NCI-H1092 (cell line): ENCODE data around the gene WARS2.

Experiments
- DNase-seq: peaks from one replicate; lab custom pipeline; 2025; lab: John Stamatoyannopoulos, UW

WARS2 gene

DNA sequence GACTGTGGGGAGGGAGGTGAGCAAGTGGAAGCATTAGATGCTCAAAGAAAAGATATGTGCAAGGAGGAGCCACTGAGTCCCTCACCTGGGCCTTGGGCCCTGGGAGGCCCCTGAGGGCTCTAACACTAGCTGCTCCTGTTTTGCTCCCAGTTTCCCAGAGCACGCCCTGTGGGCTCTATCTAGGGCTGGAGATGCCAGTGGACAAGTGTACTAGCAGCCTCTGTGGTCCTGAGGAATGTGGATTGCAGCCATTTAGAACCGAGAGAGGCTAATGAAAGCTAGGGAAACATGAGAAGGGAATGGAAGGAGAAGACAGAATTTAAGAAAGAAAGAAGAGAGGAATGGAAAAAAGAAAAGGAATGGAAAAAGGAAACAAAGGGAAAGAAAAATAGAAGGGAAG, 142.3 kb downstream of the WARS2 start:
- DNase-seq, result no peak

DNA sequence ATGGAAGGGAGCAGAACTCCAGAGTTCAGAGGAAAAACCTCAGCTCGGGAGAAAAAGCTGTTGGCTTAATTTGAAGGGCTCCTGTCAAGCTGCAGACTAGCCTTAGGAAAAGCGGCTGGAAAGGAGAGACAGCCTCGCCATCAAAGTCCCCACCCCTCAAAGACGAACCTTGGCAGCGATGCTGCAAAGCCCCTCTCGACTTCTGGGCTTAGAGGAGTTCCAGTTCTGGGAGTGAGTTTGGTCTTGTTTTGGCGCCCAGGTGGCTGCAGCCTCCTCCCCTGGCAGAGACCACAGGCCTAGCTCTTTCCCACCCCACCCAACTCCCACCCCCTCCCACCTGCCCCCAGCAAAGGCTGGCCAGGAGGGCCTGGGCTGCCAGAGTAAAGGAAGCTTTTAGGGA, 143.2 kb downstream of the WARS2 start:
- DNase-seq, result no peak

DNA sequence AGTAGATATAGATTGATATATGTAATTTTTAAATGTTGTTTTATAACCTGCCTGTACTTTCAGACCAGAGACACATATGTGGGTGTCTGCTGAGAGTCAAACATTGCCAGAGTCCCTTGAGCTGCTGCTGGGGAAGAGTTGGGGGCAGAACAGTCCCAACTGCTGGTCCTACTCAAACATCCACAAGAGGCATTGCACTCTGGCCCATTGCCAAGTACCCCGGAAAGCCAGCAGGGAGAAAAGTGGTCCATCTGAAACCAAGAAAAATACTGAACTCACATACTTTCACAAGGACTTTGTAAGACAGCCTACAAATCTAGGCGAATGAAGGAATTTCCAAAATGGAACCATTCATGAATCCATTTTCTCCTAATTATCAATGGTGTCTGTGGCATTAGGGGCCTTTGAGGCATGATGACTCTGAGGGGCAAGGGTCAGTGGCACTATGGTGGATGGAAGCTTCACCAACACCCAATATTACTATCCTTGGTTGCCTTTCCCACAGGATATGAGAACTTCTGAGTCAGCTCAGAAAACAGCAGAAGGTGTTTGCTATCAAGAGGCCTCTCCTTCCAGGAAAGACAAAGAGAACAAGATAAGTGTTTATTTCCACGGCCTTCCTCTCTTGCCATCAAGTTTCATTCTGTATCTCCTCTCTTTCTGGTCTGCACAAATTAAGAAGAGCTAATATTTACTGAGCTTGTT, 145.0 kb downstream of the WARS2 start:
- DNase-seq, result no peak

DNA sequence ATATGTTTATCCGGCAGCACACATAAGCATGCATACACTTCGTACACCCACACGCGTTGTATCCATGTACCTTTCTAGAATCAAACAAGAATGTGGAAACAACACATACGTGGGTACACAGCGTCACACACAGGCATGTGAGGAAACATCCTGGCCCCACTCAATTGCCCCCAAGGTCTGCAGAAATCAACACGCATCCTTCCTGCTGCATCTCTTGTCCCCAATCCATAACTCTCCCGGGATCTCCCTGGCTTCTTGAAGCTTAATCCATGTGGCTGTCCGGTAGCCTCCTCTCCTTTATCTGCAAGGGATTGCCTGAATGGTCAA, 146.8 kb downstream of the WARS2 start:
- no peak for DNase-seq

DNA sequence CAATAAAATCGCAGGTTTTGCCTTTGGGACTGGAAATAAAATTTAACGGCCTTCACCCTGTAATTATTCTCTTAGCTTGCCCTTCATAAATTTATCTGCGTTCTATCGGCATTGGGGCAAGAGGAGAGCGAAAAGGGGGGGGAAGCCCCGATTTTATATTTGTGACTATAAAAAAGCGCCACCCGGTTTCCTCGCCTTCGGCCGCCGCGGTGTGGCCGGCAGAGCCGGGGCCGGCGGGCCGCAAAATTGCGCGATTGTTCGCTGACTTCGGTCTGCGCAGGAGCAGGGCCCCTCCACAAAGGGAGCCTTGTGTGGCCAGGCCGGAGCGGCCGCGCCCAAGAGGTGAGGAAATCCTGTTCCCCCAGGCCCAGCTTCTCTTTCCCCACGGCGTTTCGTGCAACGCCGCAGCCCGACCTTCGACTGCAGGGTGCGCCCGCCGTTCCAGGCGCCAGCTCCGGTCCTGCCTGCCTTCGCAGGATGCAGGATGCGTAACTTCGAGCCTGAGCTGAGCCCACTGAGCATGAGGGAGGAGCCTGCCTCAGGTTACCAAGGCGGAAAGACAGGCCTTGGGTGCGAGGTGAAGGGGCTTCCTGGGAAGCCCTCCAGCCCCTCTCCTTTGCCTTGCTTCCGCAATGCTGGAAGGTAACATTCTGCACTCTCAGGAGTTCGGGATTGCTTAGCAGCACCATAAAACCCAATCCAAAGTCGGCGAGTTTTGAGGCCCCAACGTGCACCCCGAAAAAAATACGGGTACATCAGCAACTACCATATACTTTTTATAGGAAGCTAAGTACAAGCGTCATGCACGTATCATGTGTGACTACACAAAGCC, 147.4 kb downstream of the WARS2 start:
- DNase-seq, result no peak

DNA sequence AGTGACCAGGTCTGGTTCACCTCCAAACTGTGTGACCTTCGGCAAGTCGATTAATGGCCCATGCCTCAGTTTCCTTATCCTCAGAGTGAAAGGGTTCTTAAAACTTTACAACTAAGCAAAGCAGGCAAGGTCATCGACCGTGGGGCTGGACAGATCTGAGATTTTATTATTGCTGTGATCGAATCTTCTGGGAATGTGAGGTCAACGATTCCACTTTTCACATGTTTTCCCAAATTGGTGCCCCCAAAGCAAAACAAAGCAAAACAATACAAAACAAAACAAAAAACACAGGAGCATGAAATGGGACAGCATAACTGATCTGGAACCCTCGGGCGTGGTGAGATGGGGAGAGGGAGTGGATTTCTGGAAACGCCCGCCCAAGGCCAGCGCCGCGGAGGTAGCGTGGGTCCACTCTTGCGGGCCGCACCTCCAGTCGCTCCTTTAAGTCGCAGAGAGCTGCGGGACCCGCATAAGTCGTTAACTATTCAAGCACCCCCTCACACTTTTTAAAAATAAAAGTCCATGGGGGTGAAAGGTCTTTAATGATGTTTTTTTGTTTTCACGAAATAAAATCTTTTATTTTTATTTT, 148.1 kb downstream of the WARS2 start:
- no peak for DNase-seq

DNA sequence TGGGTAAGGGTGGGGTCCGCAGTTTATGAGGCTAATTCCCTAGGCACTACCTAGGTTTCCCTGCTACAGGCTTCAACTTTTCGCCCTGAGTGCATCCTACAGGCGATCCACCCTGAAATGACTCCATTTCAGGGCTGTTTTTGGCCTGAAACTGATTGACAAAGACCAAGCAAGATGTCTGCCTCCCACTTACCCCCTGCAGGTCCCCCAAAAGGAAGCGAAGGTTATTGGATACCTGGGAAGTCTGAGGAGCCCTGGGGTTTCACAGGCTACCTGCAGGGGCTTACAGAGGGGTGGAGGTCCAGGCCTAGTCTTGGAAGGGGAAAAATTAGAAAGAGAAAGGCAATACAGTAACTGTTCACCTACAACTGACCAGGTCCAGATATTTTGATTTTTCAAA, 149.0 kb downstream of the WARS2 start:
- no peak for DNase-seq

DNA sequence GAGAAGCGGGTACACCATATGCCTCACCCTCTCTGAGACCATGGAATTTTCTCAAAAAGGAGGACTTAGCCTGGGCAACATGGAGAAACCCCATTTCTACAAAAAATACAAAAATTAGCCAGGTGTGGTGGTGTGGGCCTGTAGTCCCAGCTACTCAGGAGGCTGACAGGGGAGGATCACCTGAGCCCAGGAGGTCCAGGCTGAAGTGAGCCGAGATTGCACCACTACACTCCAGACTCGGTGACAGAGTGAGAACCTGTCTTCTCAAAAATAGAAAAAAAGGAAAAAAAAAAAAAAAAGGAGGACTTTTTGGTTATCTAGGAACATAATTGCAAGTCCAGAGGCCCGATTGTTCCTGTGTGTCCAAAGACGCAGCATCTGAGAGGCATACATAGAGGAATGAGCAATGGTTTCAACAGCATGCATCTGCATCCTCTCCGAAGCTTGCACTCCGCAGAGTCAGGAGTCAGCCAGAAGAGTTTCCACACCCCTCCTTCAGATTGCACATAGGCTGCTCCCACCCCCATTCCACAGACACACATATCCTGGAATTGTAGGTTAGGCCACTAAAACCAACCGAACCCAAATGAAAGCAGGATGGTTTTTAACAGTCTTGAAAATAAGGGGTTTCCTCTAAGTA, 149.8 kb downstream of the WARS2 start:
- DNase-seq, result no peak

DNA sequence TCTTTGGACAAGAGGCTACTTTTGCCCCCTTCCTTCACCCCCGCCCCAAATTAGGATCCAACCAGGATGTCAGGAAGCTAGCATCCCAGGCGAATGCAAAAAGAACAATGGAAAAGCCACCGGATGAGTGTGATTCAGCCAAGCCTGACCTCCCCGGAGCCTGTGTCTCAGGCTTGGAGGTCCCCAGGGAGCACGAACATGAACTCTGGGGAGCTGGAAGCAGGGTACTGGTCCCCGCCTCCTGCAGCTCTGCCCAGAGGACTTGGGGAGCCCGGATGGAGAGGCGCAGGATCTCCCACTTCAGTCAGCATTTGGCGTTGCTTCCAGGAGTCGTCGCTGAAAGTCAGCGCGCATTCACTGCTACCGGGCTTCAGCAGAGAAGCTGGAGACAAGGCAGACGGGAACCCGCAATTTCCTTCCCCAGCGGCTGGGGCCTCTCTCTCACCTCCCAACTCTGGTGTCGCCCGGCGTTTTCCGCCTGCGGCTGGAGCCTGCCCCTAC, 150.5 kb downstream of the WARS2 start:
- no peak for DNase-seq

DNA sequence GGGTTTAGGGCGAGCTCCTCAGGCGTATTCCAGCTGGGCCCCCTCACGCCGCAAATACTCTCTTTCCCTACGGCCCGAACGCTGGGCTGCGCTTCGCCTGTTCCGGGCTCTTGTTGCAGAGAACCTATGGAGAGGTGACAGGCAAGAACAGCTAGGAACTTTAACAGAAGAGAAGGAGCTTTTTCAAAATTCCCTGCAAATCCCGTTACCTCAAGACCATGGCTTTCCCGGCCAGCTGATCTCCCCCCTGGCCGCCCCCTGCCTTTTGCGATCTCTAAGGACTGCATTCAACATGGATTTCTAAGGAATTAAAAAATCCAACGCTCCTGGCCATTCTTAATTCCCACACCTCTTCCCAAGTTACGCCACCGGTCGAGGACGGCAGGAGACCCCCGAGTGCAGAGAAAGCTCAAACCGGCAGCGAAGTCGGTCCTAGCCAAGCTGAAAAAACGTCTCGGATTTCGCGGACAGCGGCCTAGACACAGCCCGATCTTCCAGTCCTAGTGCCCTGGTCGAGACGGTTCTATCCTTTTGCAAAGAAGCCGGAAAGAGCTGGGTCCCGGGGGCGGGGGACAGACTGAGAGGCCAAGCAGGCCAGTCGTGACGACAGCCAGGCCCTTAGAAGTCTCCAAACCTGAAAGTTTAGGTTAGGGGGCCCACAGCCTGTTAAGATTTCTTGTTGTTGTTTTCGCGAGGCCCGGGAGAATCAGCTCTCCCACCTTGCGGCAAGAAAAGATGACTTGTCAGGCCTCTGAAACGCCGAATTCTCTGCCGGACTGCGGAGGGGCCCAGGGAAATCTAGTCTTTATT, 151.2 kb downstream of the WARS2 start:
- DNase-seq, result no peak

DNA sequence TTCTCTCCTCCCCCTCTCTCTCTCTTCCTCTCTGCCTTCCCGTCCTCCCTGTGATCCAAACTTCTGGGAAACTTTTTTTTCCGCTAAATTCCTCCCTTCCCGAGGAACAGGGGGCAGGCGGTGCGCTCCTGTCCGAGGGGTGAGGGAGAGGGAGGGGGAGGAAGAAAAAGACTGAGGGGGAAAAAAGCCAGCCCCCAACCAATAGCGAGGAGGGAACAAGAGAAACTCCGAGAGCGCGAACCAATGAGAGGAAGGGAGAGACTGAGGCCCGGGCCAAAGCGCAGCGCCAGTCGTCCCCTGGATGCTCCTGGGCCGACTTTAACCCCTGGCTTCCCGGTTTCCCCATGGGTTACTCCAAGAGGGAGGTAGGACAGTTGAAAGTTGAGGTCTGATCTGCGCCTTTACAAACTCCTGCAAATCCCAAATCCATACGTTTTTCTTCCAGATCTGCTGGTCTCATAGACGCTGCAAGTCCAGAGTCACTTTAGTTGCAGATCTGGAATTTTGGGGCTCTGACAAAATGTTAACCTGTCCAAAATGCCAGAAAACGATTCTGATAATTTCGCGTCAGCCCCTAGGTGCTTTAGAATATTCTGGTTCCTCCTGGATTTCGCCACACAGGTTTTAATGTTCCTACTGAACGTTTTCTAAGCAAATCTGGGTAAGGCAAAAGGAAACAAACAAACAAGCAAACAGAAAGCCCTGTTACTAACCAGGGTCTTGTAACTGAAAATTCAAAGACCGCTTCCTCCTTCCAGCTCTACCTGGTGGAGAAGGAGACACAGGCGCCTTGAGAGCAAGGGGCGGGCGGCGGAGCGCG, 152.1 kb downstream of the WARS2 start, which contains the start of gene TBX15:
Gene TBX15 (minus strand): TSS at position 158 of the 820 bp plus-strand sequence. CDS start 548 bp downstream, outside the sequence.
- no peak for DNase-seq

DNA sequence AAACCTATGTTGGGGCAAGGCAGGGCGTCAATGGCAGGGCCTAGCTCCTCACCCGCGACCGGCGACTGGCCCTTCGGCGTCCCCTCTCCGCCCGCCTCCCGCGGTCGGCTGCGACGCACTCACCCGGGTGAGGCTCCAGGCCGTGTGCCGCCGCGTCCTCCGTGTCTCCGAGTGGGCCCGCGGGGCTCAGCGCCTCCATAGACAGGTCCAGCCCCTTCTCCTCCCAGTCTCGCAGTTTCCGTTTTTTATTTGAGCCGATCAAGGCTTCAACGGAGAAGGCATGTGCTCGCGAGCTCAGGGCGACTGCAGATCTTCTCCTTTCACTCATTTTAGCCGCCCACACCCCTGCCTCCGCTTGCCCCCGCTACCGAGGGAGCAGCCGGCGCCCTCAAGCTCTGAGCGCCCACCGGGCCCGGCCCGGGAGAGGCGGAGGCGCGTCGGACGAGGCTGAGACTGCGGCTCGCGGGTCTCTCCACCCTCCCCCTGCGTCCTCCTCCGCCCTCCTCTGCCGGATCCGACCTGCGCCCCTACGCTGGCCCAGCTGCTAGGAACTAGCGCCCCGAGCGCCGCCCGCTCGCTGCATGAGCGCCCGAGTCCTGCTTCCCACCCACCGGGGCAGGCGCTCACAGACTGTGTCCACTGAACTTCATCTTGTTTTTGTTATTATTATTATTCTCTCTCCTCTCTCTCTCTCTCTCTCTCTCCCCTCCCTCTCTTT, 152.8 kb downstream of the WARS2 start:
- no peak for DNase-seq

DNA sequence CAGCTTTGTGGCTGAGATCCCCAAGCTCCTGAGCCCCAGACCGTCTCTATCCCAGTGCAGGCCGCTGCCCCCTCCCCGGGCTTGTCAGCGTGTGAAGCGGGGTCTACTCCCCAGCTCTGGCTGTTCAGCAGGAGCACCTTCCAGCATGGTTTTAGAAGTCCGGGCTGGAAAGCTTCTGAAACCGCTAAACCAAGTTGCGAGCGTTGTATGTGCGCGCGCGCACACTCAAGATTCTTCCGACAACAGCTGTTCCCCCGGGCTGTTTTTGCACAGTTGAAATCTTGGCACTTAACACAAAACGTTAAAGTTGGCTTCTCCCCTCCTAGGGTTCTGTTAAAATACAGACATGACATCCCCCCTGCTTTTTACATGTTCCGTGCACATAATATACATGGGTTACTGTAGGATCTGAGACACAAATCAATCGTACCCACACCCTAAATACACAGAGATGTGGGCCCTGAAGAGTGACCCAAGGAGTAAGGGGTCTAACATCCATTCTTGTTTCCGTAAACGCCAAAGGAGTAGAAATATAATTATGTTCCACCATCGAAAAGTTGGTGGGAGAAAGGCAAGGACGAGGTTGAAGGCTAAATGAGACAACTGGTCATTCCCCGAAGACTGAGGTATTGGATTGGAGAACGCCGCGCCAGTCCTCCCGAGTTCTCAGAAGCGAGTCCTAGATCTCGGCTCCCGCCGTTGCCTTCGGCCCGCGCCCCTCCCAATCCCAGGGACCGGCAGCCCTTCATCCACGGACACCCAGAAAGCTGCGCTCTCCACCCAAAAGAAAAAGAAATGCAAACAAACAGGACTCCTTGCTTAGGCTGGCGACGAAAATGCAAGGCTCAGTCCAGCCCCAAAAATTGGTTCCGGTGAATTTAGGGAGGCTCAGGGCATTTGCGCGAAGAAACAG, 153.6 kb downstream of the WARS2 start:
- DNase-seq, result no peak

DNA sequence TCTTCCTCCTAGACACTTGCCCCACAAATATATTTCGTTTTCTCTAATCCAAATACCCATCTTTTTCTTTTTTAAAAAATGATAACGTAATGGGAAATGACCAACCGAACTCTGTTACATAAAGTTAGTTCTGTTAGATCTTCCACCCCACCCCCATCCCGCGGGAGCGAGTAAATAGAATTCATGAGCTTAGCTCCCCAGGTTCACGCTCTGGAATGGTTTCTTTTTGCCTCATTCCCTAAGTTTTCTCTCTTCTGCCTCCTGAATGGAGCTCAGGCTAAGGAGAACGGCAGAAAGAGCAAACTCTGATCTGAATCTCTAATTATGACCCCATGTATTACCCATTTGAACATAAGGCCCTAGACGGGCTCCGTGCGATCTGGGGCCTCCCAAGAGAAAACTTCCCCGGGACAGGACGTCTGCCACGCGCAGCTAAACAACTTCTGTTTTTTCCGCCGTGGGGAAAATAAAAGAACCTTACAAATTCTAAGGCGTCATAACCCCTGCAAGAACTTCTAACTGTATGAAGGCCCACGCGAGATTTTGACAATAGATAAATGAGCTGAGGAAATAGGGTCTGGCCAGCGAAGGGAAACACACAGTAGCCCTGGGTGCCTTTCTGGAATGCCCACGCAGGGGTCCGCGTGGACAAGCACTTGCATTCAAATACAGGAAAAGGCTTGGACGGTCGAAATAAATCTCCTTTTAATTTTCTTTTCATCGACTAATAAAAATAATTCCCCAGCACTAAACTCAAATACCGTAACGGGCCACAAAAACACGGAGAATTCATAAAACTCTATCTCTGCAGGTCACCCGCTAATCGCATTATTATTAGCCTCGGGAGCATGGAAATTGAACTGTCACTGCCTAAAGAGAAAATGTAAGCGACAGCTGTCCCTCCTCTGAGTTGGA, 154.6 kb downstream of the WARS2 start:
- DNase-seq, result no peak

DNA sequence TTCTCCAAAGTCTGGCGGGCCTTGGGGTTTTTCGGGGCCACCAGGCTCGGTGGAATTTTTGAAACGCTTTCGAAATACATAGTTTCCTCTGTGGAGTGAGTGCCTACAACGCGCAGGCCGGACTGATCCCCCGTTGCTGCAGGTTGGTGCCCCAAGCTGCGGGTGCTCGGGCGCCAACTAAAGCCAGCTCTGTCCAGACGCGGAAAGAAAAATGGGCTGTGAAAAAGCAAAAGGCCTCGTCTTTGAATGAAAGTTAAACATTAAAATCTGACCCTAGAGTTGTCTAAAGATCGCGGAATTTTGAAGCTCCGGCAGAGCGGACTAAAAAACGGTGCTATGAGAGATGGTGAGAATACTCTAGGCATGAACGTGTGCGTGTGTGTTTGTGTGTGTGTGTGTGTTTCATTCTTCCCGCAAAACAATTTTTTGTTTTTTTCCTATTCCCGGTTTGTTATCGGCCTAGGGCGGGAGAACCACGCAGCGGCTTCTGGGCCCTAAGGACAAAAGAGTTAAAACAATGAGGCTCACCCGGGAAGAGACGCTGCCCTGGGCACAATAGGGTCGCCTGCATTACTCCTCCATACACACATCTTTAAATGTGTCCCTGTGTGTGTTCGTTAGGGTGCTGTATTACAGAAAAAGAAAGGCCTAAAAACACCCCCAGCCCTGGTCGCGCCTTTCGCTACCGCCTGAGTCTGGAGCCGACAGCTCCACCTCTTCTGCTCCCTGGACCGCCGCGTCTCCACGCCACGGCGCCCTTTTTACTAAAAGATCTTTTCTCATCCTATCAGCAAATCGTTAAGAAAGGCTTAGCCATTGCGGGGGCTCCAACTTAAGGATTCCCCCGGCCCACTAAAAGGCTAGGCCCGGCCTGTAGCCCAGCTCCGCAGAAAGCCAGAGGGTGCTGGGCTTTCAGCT, 155.5 kb downstream of the WARS2 start:
- DNase-seq, result no peak

DNA sequence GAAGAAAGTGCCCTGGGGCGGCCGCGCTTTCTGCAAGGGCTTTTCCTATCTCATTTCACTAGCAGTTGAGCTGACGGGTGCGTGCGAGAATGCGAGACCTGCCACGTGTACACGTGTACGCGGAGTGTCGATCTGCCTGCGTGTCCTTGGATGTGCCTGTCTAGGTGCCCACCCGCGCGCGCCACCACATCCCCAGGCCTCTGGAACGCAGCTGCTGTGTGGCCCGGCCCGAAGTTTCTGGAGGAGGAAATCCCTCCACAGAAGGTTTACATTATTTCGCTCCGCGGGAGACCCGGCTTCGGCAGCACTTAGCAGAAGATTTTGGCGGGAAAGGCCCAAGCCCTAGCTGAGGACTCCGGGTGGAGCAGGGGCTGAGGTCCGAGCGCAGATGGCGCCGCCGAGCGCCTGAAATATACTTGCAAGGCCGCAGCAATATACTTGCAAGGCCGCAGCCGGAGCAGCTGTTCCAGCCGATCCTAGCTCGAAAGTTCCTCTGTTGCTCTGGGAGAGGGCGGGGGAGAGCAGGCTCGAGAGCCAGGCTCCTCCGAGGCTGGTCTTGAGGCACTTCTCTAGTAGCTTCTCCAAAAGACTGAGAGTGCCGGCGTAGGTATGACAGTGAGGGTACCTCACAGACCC, 156.2 kb downstream of the WARS2 start:
- no peak for DNase-seq
